GM10847 (cell line): Measurements from ENCODE around the gene NANOS2.

Source experiments
- POLR2A ChIP-seq: IDR thresholded peaks from 2 replicates; pipeline ENCODE4 v1.6.1; 2011; ENCODE audit not compliant: insufficient read length; ENCODE audit errors: extremely low read depth

NANOS2 gene

GRCh38 chr19:45874620-45874966 is 40.0 kb downstream of the NANOS2 start:
- TF ChIP-seq POLR2A = no peak

- TF ChIP-seq POLR2A = no peak
These were observed 41.3 kb downstream of the NANOS2 start for GRCh38 chr19:45873219-45873772.

GRCh38 chr19:45872095-45872919 is 42.3 kb downstream of the NANOS2 start:
- no peak for TF ChIP-seq POLR2A

- no peak for TF ChIP-seq POLR2A
These were observed 43.8 kb downstream of the NANOS2 start for GRCh38 chr19:45870798-45871197.

- no peak for TF ChIP-seq POLR2A
These were observed 48.0 kb downstream of the NANOS2 start for GRCh38 chr19:45866400-45867176.

- no peak for TF ChIP-seq POLR2A
These were observed 49.2 kb downstream of the NANOS2 start for GRCh38 chr19:45865269-45865948.

GRCh38 chr19:45864629-45865082 is 49.9 kb downstream of the NANOS2 start:
- no peak for TF ChIP-seq POLR2A

- TF ChIP-seq POLR2A = peak; percentile 25
These were observed 50.5 kb downstream of the NANOS2 start, which contains the start of gene FOXA3 for GRCh38 chr19:45863840-45864628. FOXA3 (plus strand) TSS chr19:45864326; CDS start chr19:45864457, 131 bp downstream.

GRCh38 chr19:45863335-45863839 is 51.2 kb downstream of the NANOS2 start:
- no peak for TF ChIP-seq POLR2A
